ENCODE results near the gene XRCC3. TPM values are rescaled to one million over a fixed set of nuclear protein-coding genes. Genes with fewer than 3 reads are reported as not detected.

The XRCC3 gene
- total and polyA plus RNA-seq, 2 of the 8 experiments (the other 6 are each of a cell fraction or from before 2014, with no cell fraction given): 36.9 to 41.8 TPM

- WGBS, 2 experiments (ENCODE audit: extremely low coverage in 1 of 2, insufficient coverage in 1 of 2, insufficient read length in 1 of 2, insufficient replicate concordance in 2 of 2, low coverage in 1 of 2, low lambda C conversion rate in 2 of 2, missing lambda C conversion rate in 1 of 2): 82% methylated on average over 52 of the region's 53 CpGs; no CpG with 5 or more reads in 1 of the 2 experiments
Measured at GRCh38 chr14:103727313-103727980, 12.2 kb upstream of the XRCC3 start.

More at GRCh38 chr14:103727313-103727980, 12.2 kb upstream of the XRCC3 start:
- no peak overlapping the region for H3K4me2 ChIP-seq (ENCODE audit: insufficient read depth in 1 of 2, low read depth in 2 of 2, low read length in 2 of 2)
- peaks cover 8% of the 10 kb centered on the region for H3K79me1 ChIP-seq (ENCODE audit: low read depth, low read length)
- H3K18ac ChIP-seq (ENCODE audit: extremely low read depth, low read length): no peak overlapping the region
- H3K27me3 ChIP-seq (replicated peaks in 1 of 4; ENCODE audit: control insufficient read depth in 3 of 4, extremely low read depth in 1 of 4, insufficient read depth in 3 of 4, low read length in 3 of 4): no peaks in the 10 kb centered on the region
- no peak overlapping the region for H2BK15ac ChIP-seq (ENCODE audit: low read length)
- H3K79me2 ChIP-seq (ENCODE audit: control insufficient read depth in 1 of 2, insufficient read depth in 2 of 2, low read length in 2 of 2): peaks cover 0 to 19% of the 10 kb centered on the region in 2 experiments; a peak in 1 of 4 replicates
- peaks cover 0 to 3% (median 0%) of the 10 kb centered on the region in 4 experiments; a peak in 1 of 7 replicates for H3K4me1 ChIP-seq (replicated peaks in 1 of 4; ENCODE audit: control insufficient read depth in 3 of 4, insufficient read depth in 4 of 4, low read length in 3 of 4)
- TF ChIP-seq MAX (IDR thresholded peaks at IDR 0.05): peak; percentile 34; the same call in 1 of the 2 replicates
- TF ChIP-seq JUN (IDR thresholded peaks at IDR 0.05; ENCODE audit: low read depth, low read length): no peak
- peak in 1 of 3 experiments; percentile 9; a peak in 2 of 4 replicates for TF ChIP-seq CTCF (IDR thresholded peaks at IDR 0.05; ENCODE audit: control extremely low read depth in 1 of 3, insufficient read depth in 1 of 3, low read depth in 1 of 3, low read length in 3 of 3)
- H3K4me3 ChIP-seq (ENCODE audit: extremely low read depth in 1 of 4, insufficient read depth in 2 of 4, low read depth in 3 of 4, low read length in 4 of 4): no peak overlapping the region
- H3K9me3 ChIP-seq (ENCODE audit: insufficient read depth in 2 of 2, low read depth in 1 of 2, low read length in 1 of 2): no peaks in the 10 kb centered on the region
- FAIRE-seq (no peak), DNase-seq (ENCODE audit: low read depth in 1 of 2, low spot score in 2 of 2) (no peak)
- H2BK12ac ChIP-seq (ENCODE audit: low read depth, low read length): no peak overlapping the region
- H2AFZ ChIP-seq (ENCODE audit: low read length): no peak overlapping the region
- H4K20me1 ChIP-seq (replicated peaks in 1 of 2; ENCODE audit: control insufficient read depth in 1 of 2, insufficient read depth in 2 of 2, low read length in 2 of 2): peaks cover 14 to 21% of the 10 kb centered on the region in 2 experiments
- no peak overlapping the region for H2BK5ac ChIP-seq (ENCODE audit: low read depth, low read length)
- H2AK5ac ChIP-seq (ENCODE audit: low read depth, low read length): no peak overlapping the region
- no peak overlapping the region for H4K91ac ChIP-seq (replicated peaks; ENCODE audit: insufficient read length, low read length)
- no peak overlapping the region for H4K8ac ChIP-seq (ENCODE audit: extremely low read depth, insufficient read depth, low read length)
- peaks cover 4 to 19% (median 11%) of the 10 kb centered on the region in 4 experiments; a peak in 6 of 8 replicates for H3K36me3 ChIP-seq (ENCODE audit: control insufficient read depth in 2 of 4, insufficient read depth in 4 of 4, low read length in 3 of 4)
- H2BK120ac ChIP-seq (replicated peaks; ENCODE audit: low read depth, low read length): no peak overlapping the region
- H3K4ac ChIP-seq (replicated peaks; ENCODE audit: insufficient read length, low read depth, low read length): no peak overlapping the region
- H3K9ac ChIP-seq (replicated peaks in 1 of 4; ENCODE audit: extremely low read depth in 1 of 4, low read depth in 3 of 4, low read length in 3 of 4): no peak overlapping the region
- no peak overlapping the region for H3K23ac ChIP-seq (ENCODE audit: insufficient read length)
- H3K56ac ChIP-seq (replicated peaks; ENCODE audit: insufficient read length, low read depth, low read length): no peak overlapping the region
- H2BK20ac ChIP-seq (ENCODE audit: low read length): no peak overlapping the region
- POLR2A ChIA-PET (ENCODE audit: partially characterized antibody): interaction anchor here (1.4 kb wide), 1 partner anchor 9 kb away, joined by 3 read pairs; no protein-coding TSS in a partner anchor
- H3K27ac ChIP-seq (ENCODE audit: low read depth, low read length): no peak overlapping the region; the same call in 1 of the 2 replicates
- H3K23me2 ChIP-seq (ENCODE audit: low read depth, low read length): no peaks in the 10 kb centered on the region
- H4K5ac ChIP-seq (ENCODE audit: insufficient read length, low read depth, low read length): no peak overlapping the region
- CTCF ChIA-PET (ENCODE audit: partially characterized antibody): no interaction called here
- no peak overlapping the region for H3K14ac ChIP-seq (ENCODE audit: insufficient read length)

Measured in H1 (cell line).